Chondrocyte (in vitro differentiated cells): Measurements from ENCODE around the gene ATP11A. TPM values are rescaled to one million over a fixed set of nuclear protein-coding genes. Genes with fewer than 3 reads are reported as not detected.

Experiments used
- DNase-seq: peaks from one replicate; pipeline ENCODE4 v3.0.0; 2021; ENCODE audit warnings: mixed read lengths, low spot score
- H3K27ac Mint-ChIP-seq: one replicate; pipeline ENCODE4 v1.8.0; 2021; ENCODE audit warnings: mild to moderate bottlenecking, moderate library complexity, mixed read lengths; ENCODE audit not compliant: unreplicated experiment
- H3K27me3 Mint-ChIP-seq: 2 replicates; pipeline ENCODE4 v1.8.0; 2021; ENCODE audit warnings: low read depth, mixed read lengths
- H3K36me3 Mint-ChIP-seq: 2 replicates; pipeline ENCODE4 v1.8.0; 2021; ENCODE audit warnings: low read depth, mixed read lengths
- H3K4me1 Mint-ChIP-seq: 2 replicates; pipeline ENCODE4 v1.8.0; 2021; ENCODE audit warnings: low read depth, mild to moderate bottlenecking, mixed read lengths
- H3K4me3 Mint-ChIP-seq: one replicate; pipeline ENCODE4 v1.8.0; 2021; ENCODE audit warnings: mild to moderate bottlenecking, moderate library complexity, mixed read lengths; ENCODE audit not compliant: unreplicated experiment
- H3K9me3 Mint-ChIP-seq: 2 replicates; pipeline ENCODE4 v1.8.0; 2021; ENCODE audit warnings: low read depth, mixed read lengths
- total RNA-seq: library from RNA; stranded (reverse); gene quantifications from 3 replicates; pipeline ENCODE4 v1.2.1, GENCODE V29; 2021
- TF ChIP-seq, protein P1 (sequence below): fragments of 200-600 bp; sonication (generic); IDR thresholded peaks from 2 replicates; pipeline ENCODE4 v1.5.0; 2021; ENCODE audit warnings: antibody characterized with exemption, mild to moderate bottlenecking, moderate library complexity

The ATP11A gene
- total RNA-seq, 1 donor from 2014 or later: 13.1 TPM

DNA sequence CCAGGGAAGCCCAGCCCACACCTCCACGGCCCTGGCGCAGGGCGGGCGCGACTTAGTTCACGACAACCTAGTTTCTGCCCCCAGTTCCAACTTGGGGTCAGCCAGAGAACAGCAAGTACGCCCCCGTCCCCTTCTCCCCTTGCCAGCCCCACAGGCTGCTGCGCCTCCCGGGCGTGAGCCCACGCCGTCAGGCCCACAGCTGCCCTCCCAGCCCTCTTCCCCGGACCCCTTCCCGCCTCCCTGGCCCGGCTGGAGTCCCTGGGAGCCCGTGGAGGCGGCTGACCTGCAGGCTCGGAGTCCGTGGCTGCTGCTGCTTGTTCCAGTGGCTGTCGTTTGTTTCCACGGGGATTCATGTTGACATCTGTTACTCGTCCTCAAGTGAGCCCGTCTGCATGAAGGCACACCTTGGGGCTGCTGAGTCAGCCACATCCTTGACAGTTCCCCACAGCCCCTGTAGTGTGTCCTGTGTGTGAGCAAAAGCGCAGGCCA lies 86.0 kb downstream of the ATP11A start:
- H3K27me3 Mint-ChIP-seq: no peaks in the 10 kb centered on the region
- no peaks in the 10 kb centered on the region for H3K36me3 Mint-ChIP-seq
- no peak overlapping the region for H3K27ac Mint-ChIP-seq
- peaks cover 11% of the 10 kb centered on the region for H3K4me1 Mint-ChIP-seq
- no peak overlapping the region for H3K4me3 Mint-ChIP-seq
- TF ChIP-seq, protein P1, sequence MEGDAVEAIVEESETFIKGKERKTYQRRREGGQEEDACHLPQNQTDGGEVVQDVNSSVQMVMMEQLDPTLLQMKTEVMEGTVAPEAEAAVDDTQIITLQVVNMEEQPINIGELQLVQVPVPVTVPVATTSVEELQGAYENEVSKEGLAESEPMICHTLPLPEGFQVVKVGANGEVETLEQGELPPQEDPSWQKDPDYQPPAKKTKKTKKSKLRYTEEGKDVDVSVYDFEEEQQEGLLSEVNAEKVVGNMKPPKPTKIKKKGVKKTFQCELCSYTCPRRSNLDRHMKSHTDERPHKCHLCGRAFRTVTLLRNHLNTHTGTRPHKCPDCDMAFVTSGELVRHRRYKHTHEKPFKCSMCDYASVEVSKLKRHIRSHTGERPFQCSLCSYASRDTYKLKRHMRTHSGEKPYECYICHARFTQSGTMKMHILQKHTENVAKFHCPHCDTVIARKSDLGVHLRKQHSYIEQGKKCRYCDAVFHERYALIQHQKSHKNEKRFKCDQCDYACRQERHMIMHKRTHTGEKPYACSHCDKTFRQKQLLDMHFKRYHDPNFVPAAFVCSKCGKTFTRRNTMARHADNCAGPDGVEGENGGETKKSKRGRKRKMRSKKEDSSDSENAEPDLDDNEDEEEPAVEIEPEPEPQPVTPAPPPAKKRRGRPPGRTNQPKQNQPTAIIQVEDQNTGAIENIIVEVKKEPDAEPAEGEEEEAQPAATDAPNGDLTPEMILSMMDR: no peak
- DNase-seq: no peak
- H3K9me3 Mint-ChIP-seq: no peaks in the 10 kb centered on the region

- TF ChIP-seq, protein P1: no peak
- Mint-ChIP-seq H3K9me3 (no peaks in the 10 kb centered on the region), H3K4me3 (no peak overlapping the region), H3K27me3 (no peaks in the 10 kb centered on the region), H3K27ac (no peak overlapping the region), H3K36me3 (no peaks in the 10 kb centered on the region), H3K4me1 (peaks cover 11% of the 10 kb centered on the region)
- DNase-seq: no peak
These were observed 86.5 kb downstream of the ATP11A start for GRCh38 chr13:112776354-112776753.

DNA sequence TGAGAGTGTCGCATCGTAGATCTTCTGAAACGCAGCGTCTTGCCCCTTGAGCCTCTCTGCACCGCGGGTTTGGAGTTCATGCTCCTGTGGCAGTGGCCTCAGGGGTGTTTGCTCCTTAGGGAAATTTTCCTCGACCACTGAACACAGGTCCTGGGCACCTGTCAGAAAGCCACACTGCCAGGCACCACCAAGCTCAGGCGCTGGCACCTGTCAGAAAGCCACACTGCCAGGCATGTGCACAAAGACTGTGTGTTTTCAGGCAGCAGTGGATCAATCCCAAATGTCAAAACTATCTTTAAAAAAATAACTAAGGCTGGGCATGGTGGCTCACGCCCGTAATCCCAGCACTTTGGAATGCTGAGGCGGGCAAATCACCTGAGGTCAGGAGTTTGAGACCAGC lies 87.1 kb downstream of the ATP11A start:
- H3K36me3 Mint-ChIP-seq: no peaks in the 10 kb centered on the region
- TF ChIP-seq, protein P1: no peak
- no peaks in the 10 kb centered on the region for H3K9me3 Mint-ChIP-seq
- H3K27me3 Mint-ChIP-seq: no peaks in the 10 kb centered on the region
- no peak overlapping the region for H3K4me3 Mint-ChIP-seq
- H3K27ac Mint-ChIP-seq: no peak overlapping the region
- H3K4me1 Mint-ChIP-seq: peaks cover 15% of the 10 kb centered on the region
- DNase-seq: no peak

- H3K27ac Mint-ChIP-seq: no peak overlapping the region
- no peaks in the 10 kb centered on the region for H3K9me3 Mint-ChIP-seq
- no peaks in the 10 kb centered on the region for H3K36me3 Mint-ChIP-seq
- H3K27me3 Mint-ChIP-seq: no peaks in the 10 kb centered on the region
- peaks cover 16% of the 10 kb centered on the region for H3K4me1 Mint-ChIP-seq
- TF ChIP-seq, protein P1: no peak
- H3K4me3 Mint-ChIP-seq: no peak overlapping the region
- no peak for DNase-seq
These were observed 88.0 kb downstream of the ATP11A start for GRCh38 chr13:112777637-112778406.

GRCh38 chr13:112779856-112780604 lies 90.2 kb downstream of the ATP11A start:
- H3K9me3 Mint-ChIP-seq: no peaks in the 10 kb centered on the region
- no peaks in the 10 kb centered on the region for H3K36me3 Mint-ChIP-seq
- TF ChIP-seq, protein P1: no peak
- DNase-seq: no peak
- H3K4me3 Mint-ChIP-seq: no peak overlapping the region
- peaks cover 26% of the 10 kb centered on the region for H3K4me1 Mint-ChIP-seq
- H3K27ac Mint-ChIP-seq: peak overlapping the region; percentile 51
- no peaks in the 10 kb centered on the region for H3K27me3 Mint-ChIP-seq
